Breast epithelium (tissue), 4 donors: ENCODE data around the gene COL17A1. TPM values are rescaled to one million over a fixed set of nuclear protein-coding genes. Genes with fewer than 3 reads are reported as not detected.

Experiments used
- DNase-seq, 2 donors: peaks; one replicate each; pipeline ENCODE4 v3.0.0-alpha.2; 2019; ENCODE audit warnings: low spot score in 2 of 2
- H3K27ac ChIP-seq, 2 donors: fragments of 200-600 bp; sonication (generic) in 1 of 2; one replicate each; pipeline ENCODE4 v1.5.1; 2016 to 2019; ENCODE audit warnings: mild to moderate bottlenecking in 1 of 2
- H3K27me3 ChIP-seq, 2 donors: fragments of 200-600 bp; sonication (generic) in 1 of 2; one replicate each; pipeline versions ENCODE4 v1.5.1 to v1.6.0; 2017 to 2019; ENCODE audit warnings: control low read depth in 1 of 2, mild to moderate bottlenecking in 1 of 2
- H3K36me3 ChIP-seq: fragments of 200-600 bp; one replicate; pipeline ENCODE4 v1.5.1; 2019
- H3K4me1 ChIP-seq, 2 donors: fragments of 200-600 bp; sonication (generic); one replicate each; pipeline ENCODE4 v1.5.1; 2016 to 2019; ENCODE audit warnings: control low read depth in 1 of 2
- H3K4me3 ChIP-seq, 3 donors: fragments of 200-600 bp; sonication (generic); 1 replicate in 2 of 3; 2 replicates in 1 of 3; pipeline ENCODE4 v1.5.1; 2016 to 2019; ENCODE audit warnings: mild to moderate bottlenecking in 3 of 3, moderate library complexity in 2 of 3
- H3K9me3 ChIP-seq, 2 donors: fragments of 200-600 bp; sonication (generic) in 1 of 2; one replicate each; pipeline ENCODE4 v1.5.1; 2016 to 2019; ENCODE audit warnings: control low read depth in 1 of 2
- POLR2A ChIP-seq: fragments of 450-650 bp; IDR thresholded peaks from one replicate; pipeline ENCODE4 v1.6.1; 2016; ENCODE audit warnings: antibody characterized with exemption, mild to moderate bottlenecking, moderate library complexity
- POLR2AphosphoS5 ChIP-seq, 3 donors: sonication (generic); formaldehyde crosslinking; IDR thresholded peaks; one replicate each; pipeline ENCODE4 v1.6.1; 2017; ENCODE audit warnings: antibody characterized with exemption in 3 of 3
- intact Hi-C: fragments of 100-400 bp; cut with DNase I; formaldehyde crosslinking; loops from one replicate; pipeline ENCODE4 v1.15.1; 2023; ENCODE audit warnings: low total_unique reads
- total RNA-seq, 3 donors: library from RNA; depleted of rRNA; stranded (reverse); fragments of >200 nt; gene quantifications; one replicate each; pipeline ENCODE4 v1.1.0, GENCODE V29; 2016
- TF ChIP-seq, protein P1 (sequence below), 3 donors: fragments of 450-650 bp; IDR thresholded peaks; one replicate each; pipeline ENCODE4 v1.5.1; 2016 to 2017; ENCODE audit warnings: antibody characterized with exemption in 3 of 3, mild to moderate bottlenecking in 3 of 3, moderate library complexity in 3 of 3

Gene COL17A1
- total RNA-seq, 3 donors from 2014 or later = 0.16 to 56.1 (median 34.1) TPM

DNA sequence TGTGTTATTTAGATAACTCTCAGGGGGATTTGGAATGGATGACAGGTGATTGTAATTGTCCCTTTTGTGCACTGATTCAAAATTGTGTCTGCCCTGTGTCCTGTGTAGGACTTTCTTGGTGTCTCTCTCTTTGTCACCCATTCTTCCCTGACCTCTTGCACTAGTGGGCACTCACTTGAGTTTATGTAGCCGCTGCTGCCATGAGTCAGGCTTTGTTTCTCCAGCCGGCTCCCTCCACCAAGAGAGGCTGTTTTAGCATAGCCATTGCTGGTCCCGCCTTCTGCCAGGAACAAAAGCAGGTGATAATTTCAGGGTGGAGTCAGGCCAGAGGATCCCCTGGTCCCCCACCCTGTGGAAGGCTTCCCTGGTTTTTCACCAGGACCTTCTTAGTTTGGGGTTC, 8.4 kb downstream of the COL17A1 start:
- no peak for DNase-seq
- Histone ChIP-seq H3K9me3 (no peaks in the 10 kb centered on the region), H3K4me1 (no peaks in the 10 kb centered on the region), H3K27me3 (no peaks in the 10 kb centered on the region), H3K36me3 (no peaks in the 10 kb centered on the region), H3K4me3 (no peak overlapping the region), H3K27ac (peak overlapping the region; percentile 6 to 68)
- TF ChIP-seq POLR2AphosphoS5 (IDR thresholded peaks at IDR 0.05) = no peak
- TF ChIP-seq POLR2A = no peak
- TF ChIP-seq, protein P1, sequence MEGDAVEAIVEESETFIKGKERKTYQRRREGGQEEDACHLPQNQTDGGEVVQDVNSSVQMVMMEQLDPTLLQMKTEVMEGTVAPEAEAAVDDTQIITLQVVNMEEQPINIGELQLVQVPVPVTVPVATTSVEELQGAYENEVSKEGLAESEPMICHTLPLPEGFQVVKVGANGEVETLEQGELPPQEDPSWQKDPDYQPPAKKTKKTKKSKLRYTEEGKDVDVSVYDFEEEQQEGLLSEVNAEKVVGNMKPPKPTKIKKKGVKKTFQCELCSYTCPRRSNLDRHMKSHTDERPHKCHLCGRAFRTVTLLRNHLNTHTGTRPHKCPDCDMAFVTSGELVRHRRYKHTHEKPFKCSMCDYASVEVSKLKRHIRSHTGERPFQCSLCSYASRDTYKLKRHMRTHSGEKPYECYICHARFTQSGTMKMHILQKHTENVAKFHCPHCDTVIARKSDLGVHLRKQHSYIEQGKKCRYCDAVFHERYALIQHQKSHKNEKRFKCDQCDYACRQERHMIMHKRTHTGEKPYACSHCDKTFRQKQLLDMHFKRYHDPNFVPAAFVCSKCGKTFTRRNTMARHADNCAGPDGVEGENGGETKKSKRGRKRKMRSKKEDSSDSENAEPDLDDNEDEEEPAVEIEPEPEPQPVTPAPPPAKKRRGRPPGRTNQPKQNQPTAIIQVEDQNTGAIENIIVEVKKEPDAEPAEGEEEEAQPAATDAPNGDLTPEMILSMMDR (IDR thresholded peaks at IDR 0.05) = no peak
- intact Hi-C loops = no loop called here

DNA sequence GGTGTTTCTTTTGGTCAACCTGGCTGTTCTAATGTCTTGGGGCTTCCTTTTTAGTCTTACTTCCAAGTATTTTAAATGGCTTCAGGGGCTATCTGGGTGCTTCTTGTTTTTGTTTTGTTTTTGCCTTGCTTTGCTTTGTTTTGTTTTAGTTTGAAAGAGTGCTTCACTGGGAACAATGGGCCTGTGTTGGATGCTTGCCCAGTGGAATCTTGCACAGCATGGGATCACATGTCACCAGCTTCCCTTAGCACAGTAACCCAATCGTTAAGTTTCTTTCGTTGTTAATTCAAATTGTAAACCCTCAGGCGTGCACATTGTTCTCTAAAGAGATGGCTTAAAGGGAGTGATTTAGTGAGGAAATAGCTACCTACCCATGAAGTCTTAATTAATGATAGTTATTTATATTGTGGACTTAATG, 8.9 kb downstream of the COL17A1 start:
- no peak for DNase-seq
- Histone ChIP-seq H3K9me3 (no peaks in the 10 kb centered on the region), H3K4me1 (no peaks in the 10 kb centered on the region), H3K27me3 (no peaks in the 10 kb centered on the region), H3K36me3 (no peaks in the 10 kb centered on the region), H3K4me3 (no peak overlapping the region), H3K27ac (peak overlapping the region; percentile 10 to 68)
- intact Hi-C loops = no loop called here
- TF ChIP-seq, protein P1 (IDR thresholded peaks at IDR 0.05) = no peak
- TF ChIP-seq POLR2AphosphoS5 (IDR thresholded peaks at IDR 0.05) (no peak), POLR2A (no peak)

DNA sequence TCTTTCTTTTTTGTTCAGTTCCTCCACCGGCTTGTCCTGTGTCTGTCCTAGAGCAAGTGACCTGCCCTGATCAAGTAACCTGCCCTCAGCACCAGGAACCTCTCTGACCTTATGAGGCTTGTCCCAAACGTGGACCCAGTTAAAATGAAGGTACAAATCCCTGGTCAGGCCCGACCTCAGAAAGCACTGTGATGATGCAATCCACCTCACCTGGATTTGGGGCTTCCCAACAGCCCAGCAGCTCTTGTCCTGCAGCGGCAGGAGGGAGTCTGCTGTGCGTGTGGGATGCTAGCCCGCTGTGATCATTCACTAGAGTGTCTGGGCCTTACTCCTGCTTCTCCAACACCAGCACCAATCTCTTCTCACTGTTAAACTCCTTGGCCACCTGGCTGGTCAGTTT, 11.2 kb downstream of the COL17A1 start:
- TF ChIP-seq POLR2A (no peak), POLR2AphosphoS5 (IDR thresholded peaks at IDR 0.05) (no peak)
- TF ChIP-seq, protein P1 (IDR thresholded peaks at IDR 0.05) = no peak
- DNase-seq = no peak
- intact Hi-C loops = no loop called here
- Histone ChIP-seq H3K4me3 (no peak overlapping the region), H3K27me3 (no peaks in the 10 kb centered on the region), H3K36me3 (no peaks in the 10 kb centered on the region), H3K9me3 (no peaks in the 10 kb centered on the region), H3K27ac (no peak overlapping the region), H3K4me1 (no peaks in the 10 kb centered on the region)

DNA sequence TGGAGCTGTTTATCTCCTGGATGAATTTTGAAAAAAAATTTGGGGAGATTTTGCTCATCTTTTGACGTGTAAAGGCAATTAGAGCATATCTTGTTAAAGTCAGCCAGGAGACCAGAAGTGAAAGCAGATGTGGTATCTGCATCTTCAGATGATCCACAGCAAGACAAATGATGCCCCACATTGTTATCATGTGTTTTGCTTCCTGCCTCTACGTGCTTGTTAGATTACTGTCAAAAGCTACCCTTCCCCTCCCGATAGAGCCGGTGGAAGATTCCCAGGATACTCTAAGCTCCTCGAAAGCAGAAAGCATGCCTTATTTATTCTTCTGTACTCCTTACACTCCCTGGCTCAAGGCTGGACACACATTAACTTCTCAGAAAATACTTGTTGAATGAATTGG, 12.9 kb downstream of the COL17A1 start:
- DNase-seq = no peak
- H3K9me3 ChIP-seq = no peaks in the 10 kb centered on the region
- TF ChIP-seq POLR2A (no peak), POLR2AphosphoS5 (IDR thresholded peaks at IDR 0.05) (no peak)
- TF ChIP-seq, protein P1 (IDR thresholded peaks at IDR 0.05) = no peak
- no peaks in the 10 kb centered on the region for H3K27me3 ChIP-seq
- H3K27ac ChIP-seq = no peak overlapping the region
- H3K4me1 ChIP-seq = no peaks in the 10 kb centered on the region
- H3K4me3 ChIP-seq = no peak overlapping the region
- no peaks in the 10 kb centered on the region for H3K36me3 ChIP-seq
- intact Hi-C loops = no loop called here

DNA sequence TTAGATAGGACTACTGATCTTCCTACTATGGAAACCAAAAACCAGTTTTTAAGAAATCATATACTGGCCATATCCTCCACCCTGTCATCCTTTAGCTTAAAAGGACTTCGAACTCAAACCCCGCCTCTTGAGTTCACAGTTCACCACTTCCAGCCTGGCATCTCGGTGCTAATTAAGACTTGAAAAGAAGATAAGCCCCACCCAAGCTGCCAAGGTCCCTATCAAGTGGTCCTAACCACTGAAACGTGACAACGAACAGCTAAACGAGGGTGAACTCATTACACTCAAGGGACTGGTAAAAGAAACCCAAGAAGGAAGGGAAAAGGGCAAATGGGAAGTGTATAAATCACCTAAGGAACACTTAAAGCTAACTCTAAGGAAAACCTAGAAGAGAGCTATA, 16.1 kb downstream of the COL17A1 start:
- DNase-seq = no peak
- TF ChIP-seq, protein P1 (IDR thresholded peaks at IDR 0.05) = no peak
- no peak for TF ChIP-seq POLR2AphosphoS5 (IDR thresholded peaks at IDR 0.05)
- H3K9me3 ChIP-seq = no peaks in the 10 kb centered on the region

More for the DNA sequence above, 16.1 kb downstream of the COL17A1 start:
- Histone ChIP-seq H3K27ac (no peak overlapping the region), H3K36me3 (no peaks in the 10 kb centered on the region), H3K4me1 (no peaks in the 10 kb centered on the region), H3K27me3 (no peaks in the 10 kb centered on the region), H3K4me3 (no peak overlapping the region)
- intact Hi-C loops = no loop called here
